Measurements from ENCODE around the gene HMCN1.

DNA sequence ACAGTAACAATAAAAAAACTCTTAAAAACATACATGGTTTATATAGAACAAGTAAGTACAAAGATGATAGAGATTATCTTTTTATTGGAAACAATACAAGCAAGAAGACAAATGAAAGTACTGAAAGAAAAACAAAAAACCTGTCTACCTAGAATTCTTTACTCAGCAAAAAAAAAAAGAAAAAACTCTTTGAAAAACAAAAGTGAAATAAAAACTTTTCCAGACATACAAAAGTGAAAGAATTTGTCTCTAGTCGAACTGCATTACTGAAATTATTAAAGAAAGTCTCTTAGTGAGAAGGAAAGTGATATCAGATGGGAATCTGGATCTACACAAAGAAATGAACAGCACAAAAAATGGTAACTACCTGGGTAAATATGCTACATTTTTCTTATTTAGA is 2.7 kb upstream of the HMCN1 start:
- no peak for TF ChIP-seq FOXA1 (IDR thresholded peaks at IDR 0.05)
- no peak for TF ChIP-seq SP1 (IDR thresholded peaks at IDR 0.05)
- no peak for TF ChIP-seq SUZ12 (IDR thresholded peaks at IDR 0.05)
- no peak for TF ChIP-seq L3MBTL2 (conservative IDR thresholded peaks at IDR 0.05)
